ENCODE results near the gene ATXN1.

ATXN1 gene

GRCh38 chr6:16758163-16758975 is 2.9 kb downstream of the ATXN1 start:
- Histone ChIP-seq H3K4me3 (ENCODE audit: low read length in 2 of 2) (peak overlapping the region in 1 of 2 donors; percentile 71), H2AK5ac (ENCODE audit: low read depth, low read length) (no peak overlapping the region), H3K4me1 (ENCODE audit: control insufficient read depth in 2 of 2, insufficient read depth in 1 of 2, low read depth in 1 of 2, low read length in 2 of 2) (peaks cover 11 to 28% of the 10 kb centered on the region in 2 donors), H3K9me3 (replicated peaks in 1 of 2; ENCODE audit: control insufficient read depth in 2 of 2, insufficient read depth in 1 of 2, low read depth in 1 of 2, low read length in 2 of 2) (no peaks in the 10 kb centered on the region), H4K8ac (ENCODE audit: low read depth, low read length) (no peak overlapping the region), H2BK5ac (ENCODE audit: low read length) (no peak overlapping the region), H3K79me1 (ENCODE audit: low read depth, low read length) (no peaks in the 10 kb centered on the region), H2BK12ac (ENCODE audit: low read length) (no peak overlapping the region), H3K4ac (ENCODE audit: low read length) (no peak overlapping the region), H3K27ac (replicated peaks; ENCODE audit: low read length) (no peak overlapping the region), H2AFZ (ENCODE audit: low read length) (no peak overlapping the region), H4K91ac (ENCODE audit: low read depth, low read length, poor library complexity) (no peak overlapping the region), H3K36me3 (replicated peaks in 1 of 2; ENCODE audit: control insufficient read depth in 2 of 2, insufficient read depth in 2 of 2, low read length in 2 of 2) (no peaks in the 10 kb centered on the region), H3K18ac (ENCODE audit: low read length) (no peak overlapping the region), H2BK15ac (ENCODE audit: low read length) (no peak overlapping the region), H3K23ac (ENCODE audit: low read depth, low read length, poor library complexity) (no peak overlapping the region), H3K27me3 (ENCODE audit: control insufficient read depth in 3 of 3, insufficient read depth in 3 of 3, low read depth in 1 of 3, low read length in 3 of 3) (peaks cover 0 to 14% (median 0%) of the 10 kb centered on the region in 3 experiments), H3K14ac (ENCODE audit: low read length) (no peak overlapping the region), H3K4me2 (ENCODE audit: insufficient read depth, low read length, poor library complexity, severe bottlenecking) (peak overlapping the region; percentile 48), H3K9ac (ENCODE audit: low read depth, low read length, poor library complexity) (no peak overlapping the region), H2BK120ac (ENCODE audit: low read depth, low read length) (no peak overlapping the region)
- DNase-seq (ENCODE audit: low spot score), result peak; percentile 51
- WGBS, 2 donors (ENCODE audit: extremely low coverage in 2 of 2, insufficient read length in 2 of 2, insufficient replicate concordance in 1 of 2), result no CpG with 5 or more reads among the region's 9 CpGs

- WGBS, 2 donors (ENCODE audit: extremely low coverage in 2 of 2, insufficient read length in 2 of 2, insufficient replicate concordance in 1 of 2), result no CpG with 5 or more reads among the region's 1 CpG
- no peak overlapping the region for H2AK5ac ChIP-seq (ENCODE audit: low read depth, low read length)
- no peak overlapping the region for H2BK12ac ChIP-seq (ENCODE audit: low read length)
- H3K27me3 ChIP-seq (ENCODE audit: control insufficient read depth in 3 of 3, insufficient read depth in 3 of 3, low read depth in 1 of 3, low read length in 3 of 3), result peaks cover 0 to 9% (median 0%) of the 10 kb centered on the region in 3 experiments
- no peak overlapping the region for H3K4me2 ChIP-seq (ENCODE audit: insufficient read depth, low read length, poor library complexity, severe bottlenecking)
- no peaks in the 10 kb centered on the region for H3K36me3 ChIP-seq (replicated peaks in 1 of 2; ENCODE audit: control insufficient read depth in 2 of 2, insufficient read depth in 2 of 2, low read length in 2 of 2)
- H2BK120ac ChIP-seq (ENCODE audit: low read depth, low read length), result no peak overlapping the region
- H3K14ac ChIP-seq (ENCODE audit: low read length), result no peak overlapping the region
- no peaks in the 10 kb centered on the region for H3K9me3 ChIP-seq (replicated peaks in 1 of 2; ENCODE audit: control insufficient read depth in 2 of 2, insufficient read depth in 1 of 2, low read depth in 1 of 2, low read length in 2 of 2)
- H3K18ac ChIP-seq (ENCODE audit: low read length), result no peak overlapping the region
- peaks cover 9 to 22% of the 10 kb centered on the region in 2 donors for H3K4me1 ChIP-seq (ENCODE audit: control insufficient read depth in 2 of 2, insufficient read depth in 1 of 2, low read depth in 1 of 2, low read length in 2 of 2)
- no peak overlapping the region for H4K8ac ChIP-seq (ENCODE audit: low read depth, low read length)
- H3K4ac ChIP-seq (ENCODE audit: low read length), result no peak overlapping the region
- no peaks in the 10 kb centered on the region for H3K79me1 ChIP-seq (ENCODE audit: low read depth, low read length)
- no peak overlapping the region for H3K9ac ChIP-seq (ENCODE audit: low read depth, low read length, poor library complexity)
- no peak overlapping the region for H3K23ac ChIP-seq (ENCODE audit: low read depth, low read length, poor library complexity)
- H2BK5ac ChIP-seq (ENCODE audit: low read length), result no peak overlapping the region
- no peak overlapping the region for H3K4me3 ChIP-seq (ENCODE audit: low read length in 2 of 2)
- no peak for DNase-seq (ENCODE audit: low spot score)
- H4K91ac ChIP-seq (ENCODE audit: low read depth, low read length, poor library complexity), result no peak overlapping the region
- H2BK15ac ChIP-seq (ENCODE audit: low read length), result no peak overlapping the region
- no peak overlapping the region for H2AFZ ChIP-seq (ENCODE audit: low read length)
- no peak overlapping the region for H3K27ac ChIP-seq (replicated peaks; ENCODE audit: low read length)
These were observed 3.9 kb downstream of the ATXN1 start for GRCh38 chr6:16757332-16757731.

- Histone ChIP-seq H3K9me3 (replicated peaks in 1 of 2; ENCODE audit: control insufficient read depth in 2 of 2, insufficient read depth in 1 of 2, low read depth in 1 of 2, low read length in 2 of 2) (no peaks in the 10 kb centered on the region), H3K36me3 (replicated peaks in 1 of 2; ENCODE audit: control insufficient read depth in 2 of 2, insufficient read depth in 2 of 2, low read length in 2 of 2) (no peaks in the 10 kb centered on the region), H3K4me2 (ENCODE audit: insufficient read depth, low read length, poor library complexity, severe bottlenecking) (no peak overlapping the region), H2AK5ac (ENCODE audit: low read depth, low read length) (no peak overlapping the region), H2BK120ac (ENCODE audit: low read depth, low read length) (no peak overlapping the region), H3K4me1 (ENCODE audit: control insufficient read depth in 2 of 2, insufficient read depth in 1 of 2, low read depth in 1 of 2, low read length in 2 of 2) (peaks cover 9 to 21% of the 10 kb centered on the region in 2 donors), H3K4ac (ENCODE audit: low read length) (no peak overlapping the region), H4K8ac (ENCODE audit: low read depth, low read length) (no peak overlapping the region), H3K9ac (ENCODE audit: low read depth, low read length, poor library complexity) (no peak overlapping the region), H3K4me3 (ENCODE audit: low read length in 2 of 2) (no peak overlapping the region), H2BK12ac (ENCODE audit: low read length) (no peak overlapping the region), H3K27me3 (ENCODE audit: control insufficient read depth in 3 of 3, insufficient read depth in 3 of 3, low read depth in 1 of 3, low read length in 3 of 3) (peaks cover 0 to 3% (median 0%) of the 10 kb centered on the region in 3 experiments), H2BK5ac (ENCODE audit: low read length) (no peak overlapping the region), H3K27ac (replicated peaks; ENCODE audit: low read length) (no peak overlapping the region), H3K18ac (ENCODE audit: low read length) (no peak overlapping the region), H3K23ac (ENCODE audit: low read depth, low read length, poor library complexity) (no peak overlapping the region), H4K91ac (ENCODE audit: low read depth, low read length, poor library complexity) (no peak overlapping the region), H3K14ac (ENCODE audit: low read length) (no peak overlapping the region), H2BK15ac (ENCODE audit: low read length) (no peak overlapping the region), H3K79me1 (ENCODE audit: low read depth, low read length) (no peaks in the 10 kb centered on the region), H2AFZ (ENCODE audit: low read length) (no peak overlapping the region)
- no CpG with 5 or more reads among the region's 5 CpGs for WGBS, 2 donors (ENCODE audit: extremely low coverage in 2 of 2, insufficient read length in 2 of 2, insufficient replicate concordance in 1 of 2)
- DNase-seq (ENCODE audit: low spot score), result no peak
These were observed 4.5 kb downstream of the ATXN1 start for GRCh38 chr6:16756660-16757255.

GRCh38 chr6:16755544-16755943 is 5.7 kb downstream of the ATXN1 start:
- WGBS, 2 donors (ENCODE audit: extremely low coverage in 2 of 2, insufficient read length in 2 of 2, insufficient replicate concordance in 1 of 2), result no CpG with 5 or more reads among the region's 3 CpGs
- no peaks in the 10 kb centered on the region for H3K9me3 ChIP-seq (replicated peaks in 1 of 2; ENCODE audit: control insufficient read depth in 2 of 2, insufficient read depth in 1 of 2, low read depth in 1 of 2, low read length in 2 of 2)

More at GRCh38 chr6:16755544-16755943, 5.7 kb downstream of the ATXN1 start:
- Histone ChIP-seq H2AK5ac (ENCODE audit: low read depth, low read length) (no peak overlapping the region), H3K23ac (ENCODE audit: low read depth, low read length, poor library complexity) (no peak overlapping the region), H3K9ac (ENCODE audit: low read depth, low read length, poor library complexity) (no peak overlapping the region), H4K91ac (ENCODE audit: low read depth, low read length, poor library complexity) (no peak overlapping the region), H2BK15ac (ENCODE audit: low read length) (no peak overlapping the region), H3K4me1 (ENCODE audit: control insufficient read depth in 2 of 2, insufficient read depth in 1 of 2, low read depth in 1 of 2, low read length in 2 of 2) (peaks cover 9 to 21% of the 10 kb centered on the region in 2 donors), H3K4ac (ENCODE audit: low read length) (no peak overlapping the region), H3K27me3 (ENCODE audit: control insufficient read depth in 3 of 3, insufficient read depth in 3 of 3, low read depth in 1 of 3, low read length in 3 of 3) (peaks cover 0 to 3% (median 0%) of the 10 kb centered on the region in 3 experiments), H2AFZ (ENCODE audit: low read length) (no peak overlapping the region), H4K8ac (ENCODE audit: low read depth, low read length) (no peak overlapping the region), H2BK12ac (ENCODE audit: low read length) (no peak overlapping the region), H3K79me1 (ENCODE audit: low read depth, low read length) (no peaks in the 10 kb centered on the region), H2BK120ac (ENCODE audit: low read depth, low read length) (no peak overlapping the region), H3K4me2 (ENCODE audit: insufficient read depth, low read length, poor library complexity, severe bottlenecking) (no peak overlapping the region), H3K27ac (replicated peaks; ENCODE audit: low read length) (no peak overlapping the region), H3K14ac (ENCODE audit: low read length) (no peak overlapping the region), H3K4me3 (ENCODE audit: low read length in 2 of 2) (no peak overlapping the region), H3K36me3 (replicated peaks in 1 of 2; ENCODE audit: control insufficient read depth in 2 of 2, insufficient read depth in 2 of 2, low read length in 2 of 2) (no peaks in the 10 kb centered on the region), H2BK5ac (ENCODE audit: low read length) (no peak overlapping the region), H3K18ac (ENCODE audit: low read length) (no peak overlapping the region)
- DNase-seq (ENCODE audit: low spot score), result no peak
